Body of pancreas (tissue), 4 donors: ENCODE data around the gene ACTL8.

ENCODE experiments used
- CTCF ChIP-seq, 7 experiments: fragments of 450-650 bp in 4 of 7; fragments of 200-600 bp in 3 of 7; sonication (generic) in 3 of 7; IDR thresholded peaks; one replicate each; pipeline ENCODE4 v1.5.1; 2016 to 2019; ENCODE audit warnings: antibody characterized with exemption in 7 of 7
- POLR2A ChIP-seq, 3 donors: fragments of 450-650 bp; IDR thresholded peaks; one replicate each; pipeline ENCODE4 v1.6.1; 2016; ENCODE audit warnings: antibody characterized with exemption in 3 of 3, mild to moderate bottlenecking in 2 of 3

- TF ChIP-seq CTCF (IDR thresholded peaks at IDR 0.05): no peak
- no peak for TF ChIP-seq POLR2A (IDR thresholded peaks at IDR 0.05)
Observed at GRCh38 chr1:17731460-17731859, 23.7 kb upstream of the ACTL8 start.
